HG03139 (cell line): ENCODE data around the gene CERS6.

ENCODE experiments used
- ATAC-seq: cut with Tn5 transposase; IDR thresholded peaks from one replicate; pipeline ENCODE4 v1.9.1; 2021; ENCODE audit not compliant: unreplicated experiment

Gene CERS6

GRCh38 chr2:168722592-168722991 lies 266.5 kb downstream of the CERS6 start:
- ATAC-seq: no peak

DNA sequence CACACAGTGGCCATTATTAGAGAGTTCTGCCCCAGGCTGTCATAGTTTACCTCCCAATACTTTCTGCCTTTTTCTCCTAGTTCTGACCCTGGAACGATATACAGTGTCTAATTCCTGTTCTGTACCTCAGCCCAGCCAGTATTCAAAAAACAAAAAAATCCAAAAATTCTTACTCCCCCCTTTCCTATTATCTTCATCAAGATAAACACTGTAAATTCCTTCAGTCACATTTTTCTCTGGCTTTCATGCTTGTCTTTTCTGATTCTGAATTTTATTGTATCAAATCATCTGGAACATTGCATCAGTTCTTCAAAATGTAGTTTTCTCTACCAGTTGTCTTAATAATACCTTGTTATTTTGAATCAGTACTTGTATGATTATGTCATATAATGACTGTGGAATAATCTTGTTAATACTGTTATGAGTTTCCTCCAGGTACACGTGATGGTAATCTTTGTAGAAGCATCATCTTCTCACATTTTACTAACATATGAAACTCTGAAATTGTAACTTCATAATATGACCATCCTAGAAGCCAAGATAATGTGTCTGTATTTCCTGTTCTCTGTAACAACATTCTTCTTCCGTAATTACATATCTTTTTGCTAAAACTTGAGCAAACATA lies 267.3 kb downstream of the CERS6 start:
- ATAC-seq: no peak

GRCh38 chr2:168726375-168726774 lies 270.3 kb downstream of the CERS6 start:
- ATAC-seq: no peak

DNA sequence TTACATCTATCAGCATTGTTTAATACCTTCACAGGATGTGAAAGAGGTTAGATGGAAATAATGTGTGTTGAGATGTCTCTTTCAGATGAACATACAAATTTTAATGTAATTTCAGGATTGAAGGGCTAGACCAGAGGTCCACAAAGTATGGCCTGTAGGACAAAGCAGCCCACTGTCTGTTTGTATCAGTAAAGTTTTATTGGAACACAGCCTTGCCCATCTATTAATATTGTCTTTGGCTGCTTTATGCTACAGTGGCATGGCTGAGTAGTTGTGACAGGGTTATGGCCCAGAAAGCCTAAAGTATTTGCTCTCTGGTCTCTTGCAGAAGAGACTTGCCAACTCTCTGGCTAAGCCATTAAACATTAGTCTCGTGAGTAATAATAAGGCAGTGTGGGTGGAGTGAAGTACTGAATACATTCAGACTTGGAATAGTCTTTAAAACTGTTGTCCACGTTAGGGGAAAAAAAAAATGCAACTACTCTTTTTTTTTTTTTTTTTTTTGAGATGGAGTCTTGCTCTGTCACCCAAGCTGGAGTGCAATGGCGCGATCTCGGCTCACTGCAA lies 271.9 kb downstream of the CERS6 start:
- no peak for ATAC-seq

DNA sequence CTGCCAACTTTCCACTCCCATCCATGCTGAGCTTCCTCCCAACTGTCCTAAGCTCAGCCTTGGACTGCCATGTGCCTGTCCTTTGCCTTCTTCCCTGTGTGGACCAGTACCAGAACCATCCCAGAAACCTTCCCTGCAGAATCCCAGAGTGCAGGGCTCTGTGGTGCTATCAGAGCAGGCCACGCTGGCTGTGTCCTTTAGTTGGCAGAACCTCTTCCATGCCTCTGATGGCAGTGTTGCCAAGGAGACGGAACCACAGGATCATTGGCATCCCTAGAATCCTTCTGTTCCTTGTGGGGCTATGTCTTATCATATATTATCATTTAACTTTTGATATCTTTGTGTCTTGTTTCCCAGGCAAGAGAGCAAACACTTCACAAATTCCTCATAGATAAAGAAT lies 273.4 kb downstream of the CERS6 start:
- no peak for ATAC-seq

DNA sequence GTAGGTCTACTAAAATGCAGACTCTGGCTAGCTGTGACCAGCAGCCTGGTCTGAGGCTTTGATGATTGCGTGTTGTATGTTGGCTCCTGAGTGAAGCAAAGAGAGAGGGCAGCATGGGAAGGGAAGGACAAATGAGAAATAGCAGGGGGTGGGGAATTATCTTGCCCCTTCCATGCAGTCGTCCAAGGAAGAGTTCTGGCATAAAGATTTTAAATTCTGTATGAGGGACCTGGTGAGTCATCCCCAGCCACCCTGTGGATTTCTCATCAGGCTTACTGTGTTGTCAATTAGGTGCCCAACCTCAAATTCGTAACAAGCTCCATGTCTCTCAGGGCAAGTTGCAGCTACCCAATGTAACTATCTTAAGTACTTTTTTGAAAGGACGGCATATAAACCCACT lies 274.3 kb downstream of the CERS6 start:
- no peak for ATAC-seq

- ATAC-seq: no peak
Observed at GRCh38 chr2:168731002-168731401, 274.9 kb downstream of the CERS6 start.

GRCh38 chr2:168731616-168732015 lies 275.5 kb downstream of the CERS6 start:
- ATAC-seq: no peak

DNA sequence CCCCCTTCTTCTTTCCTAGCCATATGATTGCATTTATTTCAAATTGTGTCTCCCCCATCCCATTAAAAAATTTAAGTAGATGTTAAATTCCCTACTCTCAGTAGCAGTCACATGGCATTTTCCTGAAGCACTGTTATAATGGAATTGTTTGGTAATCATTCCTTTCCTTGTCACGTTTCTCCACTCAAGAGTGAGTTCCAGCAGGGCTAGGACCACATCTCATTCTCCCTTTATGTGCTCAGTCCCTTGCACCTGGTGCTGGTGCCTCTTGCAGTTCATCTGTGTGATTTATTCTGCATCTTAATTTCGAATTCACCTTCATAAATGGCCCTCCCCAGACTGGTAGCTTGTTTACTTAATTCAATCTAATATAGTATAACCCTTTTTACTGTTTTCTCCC lies 276.0 kb downstream of the CERS6 start:
- no peak for ATAC-seq

DNA sequence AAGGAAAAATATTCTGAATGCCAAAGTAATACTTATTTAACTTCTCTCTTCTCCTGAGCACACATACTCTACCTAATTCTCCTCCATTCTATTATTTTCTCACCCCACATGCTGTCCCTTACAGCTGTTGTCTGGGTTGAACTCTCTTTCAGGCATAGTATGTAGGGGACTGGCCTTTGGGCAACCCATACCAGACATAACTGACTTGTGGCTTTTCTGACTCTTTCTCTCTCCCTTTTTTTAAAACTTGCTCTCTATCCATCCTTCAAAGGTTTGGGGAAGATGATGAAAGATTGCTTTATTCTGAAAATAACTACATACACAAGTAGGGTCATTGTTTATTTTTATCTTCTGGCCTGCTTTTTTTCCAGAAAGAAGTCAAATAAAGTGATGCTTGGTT lies 276.4 kb downstream of the CERS6 start:
- no peak for ATAC-seq

- ATAC-seq: no peak
Observed at GRCh38 chr2:168734199-168734760, 278.2 kb downstream of the CERS6 start.

GRCh38 chr2:168736649-168737445 lies 280.8 kb downstream of the CERS6 start:
- ATAC-seq: no peak

GRCh38 chr2:168738062-168738461 lies 282.0 kb downstream of the CERS6 start:
- no peak for ATAC-seq

DNA sequence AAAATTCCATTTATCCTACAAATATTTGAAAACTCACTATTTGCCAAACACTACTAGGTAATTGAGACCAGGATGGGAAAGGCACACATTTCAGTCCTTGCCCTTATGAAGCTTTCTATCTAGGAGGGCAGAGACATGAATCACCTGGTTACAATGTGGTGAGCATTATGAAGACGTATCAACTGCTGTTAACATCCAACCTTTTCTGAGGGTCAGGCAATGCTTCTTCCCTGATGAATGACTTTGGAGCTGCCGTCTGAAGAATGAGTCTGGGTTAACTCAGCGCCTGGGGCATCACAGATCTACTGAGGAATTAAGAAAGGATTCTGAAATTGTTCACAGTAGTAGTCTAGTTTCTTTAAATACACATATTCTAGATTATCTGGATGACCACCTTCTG lies 284.3 kb downstream of the CERS6 start:
- ATAC-seq: no peak

DNA sequence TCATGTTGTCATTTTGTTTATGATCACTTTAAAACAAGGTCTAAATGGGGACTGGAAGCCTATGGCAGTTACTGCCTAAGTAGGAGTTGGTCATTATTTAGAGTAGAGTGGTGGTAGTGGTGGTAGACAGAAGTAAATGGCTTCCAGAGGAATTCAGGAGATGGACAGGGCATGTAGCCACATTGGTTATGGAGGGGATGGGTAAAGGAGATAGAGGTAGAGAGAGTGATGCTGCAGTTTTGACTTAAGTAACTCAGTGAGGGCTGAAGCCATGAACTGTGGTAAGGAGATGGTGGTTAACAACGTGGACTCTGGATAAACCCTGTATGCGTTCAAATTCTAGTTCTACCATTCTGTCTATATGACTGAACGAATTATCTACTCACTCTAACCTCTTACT lies 284.7 kb downstream of the CERS6 start:
- no peak for ATAC-seq

GRCh38 chr2:168742258-168742932 lies 286.3 kb downstream of the CERS6 start:
- no peak for ATAC-seq

- ATAC-seq: no peak
Observed at GRCh38 chr2:168744844-168745243, 288.8 kb downstream of the CERS6 start.

DNA sequence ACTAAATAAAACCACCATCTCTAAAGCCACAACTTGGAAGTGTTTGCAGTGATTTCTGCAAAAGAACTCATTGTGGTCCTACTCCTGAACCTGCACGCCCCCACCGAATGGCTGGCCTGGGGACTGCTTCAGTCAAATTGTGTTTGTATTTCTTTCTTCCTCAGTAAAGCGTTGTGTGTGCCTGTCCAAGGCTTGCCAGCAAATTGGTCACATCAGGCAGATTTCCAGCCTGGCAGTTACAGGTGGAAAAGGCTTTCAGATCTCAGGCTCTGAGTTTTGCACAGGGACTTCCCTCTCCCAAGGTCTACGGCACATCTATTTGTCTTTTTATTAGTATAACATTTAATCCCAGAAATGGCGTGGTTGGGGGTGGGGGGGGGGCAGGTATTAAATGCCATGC lies 292.4 kb downstream of the CERS6 start:
- ATAC-seq: no peak

GRCh38 chr2:168749297-168749696 lies 293.2 kb downstream of the CERS6 start:
- no peak for ATAC-seq

DNA sequence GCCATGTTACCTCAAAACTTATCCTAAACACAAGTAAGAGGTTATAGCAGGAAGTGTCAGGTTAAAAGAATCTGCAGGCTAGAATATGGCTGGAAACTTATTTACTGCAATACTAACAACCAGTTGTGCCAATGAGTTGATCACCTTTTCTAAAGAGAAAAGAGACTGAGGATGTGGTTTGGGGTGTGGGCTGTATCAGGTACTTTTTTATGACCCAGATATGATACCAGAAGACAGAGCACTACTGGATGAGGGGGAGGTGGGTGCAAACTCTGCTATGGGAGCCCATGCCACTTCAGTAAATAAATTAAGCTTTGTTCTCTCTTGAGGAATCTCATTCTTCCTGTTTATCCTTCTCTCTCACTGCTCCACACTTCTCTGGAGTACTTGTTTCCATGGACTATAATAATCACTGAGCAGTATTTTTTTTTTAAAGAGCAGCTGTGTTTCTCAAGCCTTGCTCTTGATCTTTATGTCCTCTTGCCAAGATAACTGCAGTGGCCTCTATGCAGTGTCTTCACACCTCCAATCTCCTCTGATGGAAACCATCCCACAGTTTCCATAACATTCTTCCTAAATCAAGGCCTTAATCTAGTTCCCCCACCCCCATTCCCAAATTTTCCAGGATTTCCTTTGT lies 295.1 kb downstream of the CERS6 start:
- peak; percentile 81 for ATAC-seq

GRCh38 chr2:168752361-168752760 lies 296.3 kb downstream of the CERS6 start:
- no peak for ATAC-seq
